Stimulated activated CD8-positive, alpha-beta memory T cell treated with anti-CD3 and anti-CD28 coated beads, Interleukin-15, amount 100 ng/mL, for 1 hour (primary cell): ENCODE results near the gene SIPA1L3.
A peak's percentile ranks its signal among the peaks of the same experiment; 100 is the strongest.
"Not testable (repeated sequence)": the region's sequence is repeated elsewhere in the genome, so short reads cannot be mapped to it uniquely, and the experiment has no call there.

Experiments used
- DNase-seq: peaks from one replicate; pipeline ENCODE4 v3.0.0-alpha.2; 2020; ENCODE audit warnings: low read depth

Gene SIPA1L3

GRCh38 chr19:38213469-38213868, 306.5 kb downstream of the SIPA1L3 start:
- no peak for DNase-seq

GRCh38 chr19:38213911-38214625, 307.1 kb downstream of the SIPA1L3 start:
- DNase-seq, result peak; percentile 20

- no peak for DNase-seq
These were observed 310.0 kb downstream of the SIPA1L3 start for GRCh38 chr19:38216785-38217641.

- DNase-seq, result no peak
These were observed 311.2 kb downstream of the SIPA1L3 start for GRCh38 chr19:38218204-38218603.

GRCh38 chr19:38219221-38219620, 312.2 kb downstream of the SIPA1L3 start:
- DNase-seq, result no peak

- no peak for DNase-seq
These were observed 314.4 kb downstream of the SIPA1L3 start for GRCh38 chr19:38221421-38221820.

GRCh38 chr19:38221919-38222830, 315.2 kb downstream of the SIPA1L3 start:
- no peak for DNase-seq

- no peak for DNase-seq
These were observed 316.1 kb downstream of the SIPA1L3 start for GRCh38 chr19:38223119-38223523.

- no peak for DNase-seq
These were observed 316.6 kb downstream of the SIPA1L3 start for GRCh38 chr19:38223617-38224013.

GRCh38 chr19:38224014-38224862, 317.2 kb downstream of the SIPA1L3 start, which contains the start of gene DPF1:
Gene DPF1 (minus strand): TSS chr19:38224222. CDS start chr19:38224142, 80 bp downstream.
- no peak for DNase-seq

GRCh38 chr19:38224863-38225218, 317.8 kb downstream of the SIPA1L3 start:
- not testable (repeated sequence) for DNase-seq

GRCh38 chr19:38227287-38228004, 320.4 kb downstream of the SIPA1L3 start:
- no peak for DNase-seq

- DNase-seq, result no peak
These were observed 321.0 kb downstream of the SIPA1L3 start for GRCh38 chr19:38228005-38228377.

GRCh38 chr19:38228491-38229439, 321.8 kb downstream of the SIPA1L3 start:
- DNase-seq, result no peak

GRCh38 chr19:38229585-38230073, 322.6 kb downstream of the SIPA1L3 start:
- no peak for DNase-seq

- DNase-seq, result not testable (repeated sequence)
These were observed 323.6 kb downstream of the SIPA1L3 start for GRCh38 chr19:38230506-38231133.

- DNase-seq, result no peak
These were observed 324.9 kb downstream of the SIPA1L3 start for GRCh38 chr19:38231918-38232317.

- DNase-seq, result peak; percentile 53
These were observed 326.8 kb downstream of the SIPA1L3 start for GRCh38 chr19:38233740-38234251.
